WERI-Rb-1 (cell line): ENCODE results near the gene CCL25.

Source experiments
- DNase-seq: peaks from one replicate; pipeline ENCODE4 v3.0.0-alpha.2; 2020
- H3K27ac ChIP-seq: fragments of 250-450 bp; sonication (Bioruptor Pico); 2 replicates; pipeline ENCODE4 v1.5.1; 2020; ENCODE audit warnings: mild to moderate bottlenecking, moderate library complexity
- H3K27me3 ChIP-seq: fragments of 250-450 bp; sonication (Bioruptor Pico); 2 replicates; pipeline ENCODE4 v1.5.1; 2021; ENCODE audit warnings: mild to moderate bottlenecking, low read depth, moderate library complexity; ENCODE audit not compliant: insufficient read depth, severe bottlenecking
- H3K36me3 ChIP-seq: fragments of 250-450 bp; sonication (Bioruptor Pico); 2 replicates; pipeline ENCODE4 v1.5.1; 2020; ENCODE audit warnings: mild to moderate bottlenecking, moderate library complexity
- H3K4me3 ChIP-seq: 2 replicates; pipeline ENCODE4 v1.5.1; 2011; ENCODE audit warnings: low read depth, mild to moderate bottlenecking, control low read depth, low read length
- H3K9me3 ChIP-seq: fragments of 250-450 bp; sonication (Bioruptor Pico); 2 replicates; pipeline ENCODE4 v1.5.1; 2021; ENCODE audit warnings: mild to moderate bottlenecking, moderate library complexity; ENCODE audit not compliant: severe bottlenecking
- CTCF ChIP-seq: IDR thresholded peaks from 2 replicates; pipeline ENCODE4 v1.5.1; 2011; ENCODE audit warnings: low read depth, mild to moderate bottlenecking, control low read depth, inconsistent platforms, low read length

Gene CCL25

DNA sequence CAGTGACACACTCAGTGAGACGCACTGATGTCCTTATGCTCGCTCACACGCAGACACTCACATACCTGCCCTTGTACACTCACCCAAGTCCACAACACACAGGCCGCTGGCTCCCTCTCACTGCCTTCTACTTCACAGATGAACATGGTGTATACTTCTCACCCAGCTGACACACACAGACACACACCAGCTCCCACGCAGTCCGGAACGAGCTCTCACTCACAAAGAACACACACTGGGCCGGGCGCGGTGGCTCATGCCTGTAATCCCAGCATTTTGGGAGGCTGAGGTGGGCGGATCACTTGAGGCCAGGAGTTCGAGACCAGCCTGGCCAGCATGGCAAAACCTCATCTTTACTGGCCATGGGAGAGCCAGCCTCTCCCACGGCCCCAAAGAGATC lies 31.6 kb downstream of the CCL25 start:
- TF ChIP-seq CTCF: no peak
- Histone ChIP-seq H3K4me3 (no peak overlapping the region), H3K27ac (no peak overlapping the region), H3K27me3 (no peaks in the 10 kb centered on the region), H3K9me3 (no peaks in the 10 kb centered on the region), H3K36me3 (peaks cover 16% of the 10 kb centered on the region)
- no peak for DNase-seq

DNA sequence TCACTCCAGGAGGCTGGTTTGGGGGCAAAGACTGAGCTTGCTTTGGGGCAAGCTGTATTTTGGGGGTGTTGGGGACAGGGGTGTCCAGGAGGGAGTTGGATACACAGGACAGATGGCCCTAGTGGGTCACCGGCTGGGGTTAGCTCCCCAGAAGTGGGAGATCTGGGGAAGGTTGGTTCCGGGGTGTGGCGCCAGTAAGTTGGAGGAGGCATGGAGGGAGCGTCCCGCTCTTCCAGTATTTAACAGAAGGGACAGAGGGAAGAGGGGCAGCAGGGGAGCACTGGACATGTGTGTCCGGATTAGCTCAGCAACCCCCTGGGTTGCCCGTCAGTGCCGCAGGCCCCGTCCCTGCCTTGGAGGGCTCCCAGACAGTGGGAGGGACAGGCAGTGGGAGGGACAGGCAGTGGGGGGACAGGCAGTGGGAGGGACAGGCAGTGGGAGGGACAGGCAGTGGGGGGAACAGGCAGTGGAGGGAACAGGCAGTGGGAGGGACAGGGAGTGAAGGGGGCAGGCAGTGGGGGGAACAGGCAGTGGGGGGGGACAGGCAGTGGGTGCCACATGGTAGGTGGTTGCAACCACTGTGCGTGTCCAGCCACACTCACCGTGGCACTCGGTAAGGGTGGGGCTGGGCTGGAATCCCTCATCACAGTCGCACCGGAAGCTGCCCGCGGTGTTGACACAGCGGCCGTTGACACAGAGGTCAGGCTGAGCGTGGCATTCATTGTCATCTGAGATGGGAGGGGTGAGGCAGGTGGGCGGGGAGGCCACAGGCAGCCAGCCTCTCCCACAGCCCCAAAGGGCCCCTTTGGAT lies 33.2 kb downstream of the CCL25 start:
- peaks cover 19% of the 10 kb centered on the region for H3K36me3 ChIP-seq
- no peak overlapping the region for H3K4me3 ChIP-seq
- H3K27ac ChIP-seq: no peak overlapping the region
- H3K9me3 ChIP-seq: no peaks in the 10 kb centered on the region
- H3K27me3 ChIP-seq: no peaks in the 10 kb centered on the region
- TF ChIP-seq CTCF: no peak
- DNase-seq: peak; percentile 26

DNA sequence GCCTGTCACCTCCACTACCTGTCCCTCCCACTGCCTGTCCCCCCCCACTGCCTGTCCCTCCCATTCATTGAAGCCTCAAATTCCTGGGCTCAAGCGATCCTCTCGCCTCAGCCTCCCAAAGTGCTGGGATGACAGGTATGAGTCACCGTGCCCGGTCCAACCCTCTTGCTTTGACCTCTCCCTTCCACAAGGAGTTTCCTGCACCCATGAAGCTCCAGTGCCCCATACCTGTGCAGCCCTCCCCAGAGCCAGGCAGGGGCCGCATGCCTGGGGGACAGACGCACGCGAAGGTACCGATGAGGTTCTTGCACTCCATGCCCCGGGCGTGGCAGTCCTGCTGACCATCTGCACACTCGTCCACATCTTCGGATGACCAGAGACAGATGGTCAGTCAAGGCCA lies 34.3 kb downstream of the CCL25 start:
- DNase-seq: no peak
- no peak overlapping the region for H3K4me3 ChIP-seq
- no peak overlapping the region for H3K27ac ChIP-seq
- H3K27me3 ChIP-seq: no peaks in the 10 kb centered on the region
- H3K36me3 ChIP-seq: peaks cover 19% of the 10 kb centered on the region
- no peaks in the 10 kb centered on the region for H3K9me3 ChIP-seq
- no peak for TF ChIP-seq CTCF

GRCh38 chr19:8087876-8088275 lies 35.3 kb downstream of the CCL25 start:
- no peaks in the 10 kb centered on the region for H3K9me3 ChIP-seq
- TF ChIP-seq CTCF: no peak
- peaks cover 19% of the 10 kb centered on the region for H3K36me3 ChIP-seq
- DNase-seq: no peak
- H3K27me3 ChIP-seq: no peaks in the 10 kb centered on the region
- H3K27ac ChIP-seq: no peak overlapping the region
- no peak overlapping the region for H3K4me3 ChIP-seq

DNA sequence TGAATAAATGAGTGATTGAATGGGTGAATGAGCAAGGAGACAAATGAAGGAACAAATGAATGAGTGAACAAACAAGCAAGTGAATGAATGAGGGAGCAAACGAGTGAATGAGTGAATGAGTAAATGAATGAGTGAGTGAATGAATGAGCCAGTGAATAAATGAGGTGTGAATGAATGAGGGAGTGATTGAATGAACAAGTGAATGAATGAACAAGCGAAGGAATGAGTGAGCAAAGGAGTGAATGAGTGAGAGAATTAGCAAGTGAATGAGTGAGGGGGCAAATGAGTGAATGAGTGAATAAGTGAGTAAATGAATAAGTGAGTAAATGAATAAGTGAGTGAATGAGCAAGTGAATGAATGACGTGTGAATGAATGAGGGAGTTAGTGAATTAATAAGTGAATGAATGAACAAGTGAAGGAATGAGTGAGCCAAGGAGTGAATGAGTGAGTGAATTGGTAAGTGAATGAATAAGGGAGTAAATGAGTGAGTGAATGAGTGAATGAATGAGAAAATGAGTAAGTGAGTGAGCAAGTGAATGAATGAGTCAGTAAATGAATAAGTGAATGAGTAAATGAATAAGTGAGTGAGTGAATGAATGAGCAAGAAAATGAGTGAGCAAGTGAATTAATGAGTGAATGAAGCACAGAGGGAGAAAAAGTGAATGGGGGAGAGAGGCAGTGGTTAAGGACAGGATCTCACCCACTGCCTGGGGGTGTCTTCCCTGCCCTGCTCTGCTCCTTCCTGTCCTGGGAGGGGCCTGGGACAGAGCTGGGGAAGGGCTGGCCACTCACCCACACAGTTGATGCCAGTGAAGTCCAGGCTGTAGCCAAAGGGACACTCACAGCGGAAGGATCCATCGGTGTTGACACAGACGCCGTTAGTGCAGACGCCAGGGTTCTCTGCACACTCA lies 36.4 kb downstream of the CCL25 start:
- no peaks in the 10 kb centered on the region for H3K27me3 ChIP-seq
- no peak overlapping the region for H3K4me3 ChIP-seq
- TF ChIP-seq CTCF: no peak
- H3K27ac ChIP-seq: no peak overlapping the region
- peaks cover 19% of the 10 kb centered on the region for H3K36me3 ChIP-seq
- H3K9me3 ChIP-seq: no peaks in the 10 kb centered on the region
- no peak for DNase-seq
